Spleen (tissue), 11 donors: Measurements from ENCODE around the gene TBX4. TPM values are rescaled to one million over a fixed set of nuclear protein-coding genes. Genes with fewer than 3 reads are reported as not detected.

Experiments used
- DNase-seq: peaks from one replicate; pipeline ENCODE4 v3.0.0-alpha.2; 2020
- H3K27ac ChIP-seq, 8 donors: fragments of 200-600 bp; sonication (generic) in 7 of 8; 1 replicate in 4 of 8; 2 replicates in 4 of 8; pipeline versions ENCODE4 v1.5.0 to v1.8.0; 2016 to 2021; ENCODE audit warnings: inconsistent platforms in 4 of 8, mild to moderate bottlenecking in 4 of 8, moderate library complexity in 1 of 8
- H3K27me3 ChIP-seq, 7 donors: fragments of 200-600 bp; sonication (generic) in 6 of 7; replicated peaks in 1 of 7; 1 replicate in 4 of 7; 2 replicates in 3 of 7; pipeline versions ENCODE4 v1.5.0 to v1.8.0; 2016 to 2021; ENCODE audit warnings: inconsistent platforms in 3 of 7, mild to moderate bottlenecking in 1 of 7
- H3K36me3 ChIP-seq, 6 donors: fragments of 200-600 bp; sonication (generic) in 5 of 6; 1 replicate in 4 of 6; 2 replicates in 2 of 6; pipeline versions ENCODE4 v1.5.0 to v1.8.0; 2016 to 2021; ENCODE audit warnings: inconsistent platforms in 2 of 6
- H3K4me1 ChIP-seq, 6 donors: fragments of 200-600 bp; sonication (generic) in 5 of 6; 1 replicate in 3 of 6; 2 replicates in 3 of 6; pipeline versions ENCODE4 v1.5.0 to v1.8.0; 2016 to 2021; ENCODE audit warnings: inconsistent platforms in 3 of 6
- H3K4me3 ChIP-seq, 8 donors: fragments of 200-600 bp; sonication (generic) in 7 of 8; 1 replicate in 4 of 8; 2 replicates in 4 of 8; pipeline versions ENCODE4 v1.5.0 to v1.8.0; 2016 to 2021; ENCODE audit warnings: inconsistent platforms in 4 of 8, mild to moderate bottlenecking in 4 of 8, moderate library complexity in 2 of 8
- H3K9me3 ChIP-seq, 8 donors: fragments of 200-600 bp; sonication (generic) in 7 of 8; 1 replicate in 4 of 8; 2 replicates in 4 of 8; pipeline versions ENCODE4 v1.5.0 to v1.8.0; 2016 to 2021; ENCODE audit warnings: inconsistent platforms in 4 of 8
- POLR2A ChIP-seq, 3 donors: fragments of 450-650 bp; IDR thresholded peaks; one replicate each; pipeline ENCODE4 v1.5.1; 2017; ENCODE audit warnings: antibody characterized with exemption in 3 of 3, mild to moderate bottlenecking in 1 of 3
- POLR2AphosphoS5 ChIP-seq, 3 donors: sonication (generic); formaldehyde crosslinking; IDR thresholded peaks; one replicate each; pipeline ENCODE4 v1.5.1; 2017; ENCODE audit warnings: antibody characterized with exemption in 3 of 3
- WGBS, 5 donors: extraction: QIAGEN DNeasy Blood & Tissue Kit in 3 of 5; methylation state at CpG; one replicate each; pipeline versions ENCODE4 v1.1.5 to v1.1.7; 2013 to 2018; 5-methylcytosine and 5-hydroxymethylcytosine counted together
- intact Hi-C: fragments of 100-400 bp; cut with DNase I; formaldehyde crosslinking; loops from one replicate; pipeline ENCODE4 v1.15.0; 2023; ENCODE audit warnings: low total_unique reads
- polyA plus RNA-seq, 3 donors: library from polyadenylated mRNA; stranded (reverse); fragments of 200-250 nt; gene quantifications; one replicate each; pipeline ENCODE4 v1.2.1, GENCODE V29; 2013
- total RNA-seq, 7 donors: library from RNA; depleted of rRNA in 3 of 7; stranded (reverse); fragments of >200 nt in 3 of 7; fragmentation: NEBNext Ultra II Directional in 4 of 7; extraction: Animal tissue kit (Norgen Biotek cat#: 25700) in 4 of 7; gene quantifications; one replicate each; pipeline versions ENCODE4 v1.1.0 to v1.2.1, GENCODE V29; 2016 to 2021
- TF ChIP-seq, protein P1 (sequence below), 11 experiments: fragments of 200-600 bp in 7 of 11; fragments of 450-650 bp in 4 of 11; sonication (generic) in 4 of 11; IDR thresholded peaks in 8 of 11; conservative IDR thresholded peaks in 3 of 11; 1 replicate in 7 of 11; 2 replicates in 4 of 11; pipeline versions ENCODE4 v1.4.0 to v1.8.0; 2016 to 2021; ENCODE audit warnings: antibody characterized with exemption in 11 of 11, inconsistent platforms in 4 of 11, mild to moderate bottlenecking in 1 of 11
- donor health status: healthy with polysubstance abuse.
- donor health status: DM: no; HTN: no; CAD: no; lungs with moderate emphysema.
- donor health status: DM: no; HTN: no; CAD: no.
- donor health status: Bipolar disorder and iron deficiency.
- donor health status: healthy.
- donor health status: DM: no; HTN: no; CAD: no.
- donor health status: DM: yes; HTN: yes; CAD: no.

Gene TBX4
- total and polyA plus RNA-seq, 10 donors, result not detected

- intact Hi-C loops, result loop anchor here (5.0 to 10.0 kb wide), 2 partner anchors 132 to 690 kb away; no protein-coding TSS in a partner anchor
- DNase-seq, result no peak
- peak overlapping the region in 3 of 8 donors; percentile 36 to 84 (median 76) for H3K27ac ChIP-seq
- peaks cover 18 to 65% (median 50%) of the 10 kb centered on the region in 6 donors for H3K4me1 ChIP-seq
- no peaks in the 10 kb centered on the region for H3K36me3 ChIP-seq
- H3K4me3 ChIP-seq, result no peak overlapping the region
- WGBS, 5 donors, result 72 to 80% (median 80%) methylated on average over 5 of the region's 5 CpGs
- no peaks in the 10 kb centered on the region for H3K9me3 ChIP-seq
- TF ChIP-seq POLR2A (IDR thresholded peaks at IDR 0.05) (no peak), POLR2AphosphoS5 (IDR thresholded peaks at IDR 0.05) (no peak)
- TF ChIP-seq, protein P1, sequence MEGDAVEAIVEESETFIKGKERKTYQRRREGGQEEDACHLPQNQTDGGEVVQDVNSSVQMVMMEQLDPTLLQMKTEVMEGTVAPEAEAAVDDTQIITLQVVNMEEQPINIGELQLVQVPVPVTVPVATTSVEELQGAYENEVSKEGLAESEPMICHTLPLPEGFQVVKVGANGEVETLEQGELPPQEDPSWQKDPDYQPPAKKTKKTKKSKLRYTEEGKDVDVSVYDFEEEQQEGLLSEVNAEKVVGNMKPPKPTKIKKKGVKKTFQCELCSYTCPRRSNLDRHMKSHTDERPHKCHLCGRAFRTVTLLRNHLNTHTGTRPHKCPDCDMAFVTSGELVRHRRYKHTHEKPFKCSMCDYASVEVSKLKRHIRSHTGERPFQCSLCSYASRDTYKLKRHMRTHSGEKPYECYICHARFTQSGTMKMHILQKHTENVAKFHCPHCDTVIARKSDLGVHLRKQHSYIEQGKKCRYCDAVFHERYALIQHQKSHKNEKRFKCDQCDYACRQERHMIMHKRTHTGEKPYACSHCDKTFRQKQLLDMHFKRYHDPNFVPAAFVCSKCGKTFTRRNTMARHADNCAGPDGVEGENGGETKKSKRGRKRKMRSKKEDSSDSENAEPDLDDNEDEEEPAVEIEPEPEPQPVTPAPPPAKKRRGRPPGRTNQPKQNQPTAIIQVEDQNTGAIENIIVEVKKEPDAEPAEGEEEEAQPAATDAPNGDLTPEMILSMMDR (IDR thresholded peaks at IDR 0.05 in 8 of 11, conservative IDR thresholded peaks at IDR 0.05 in 3 of 11), result no peak
- H3K27me3 ChIP-seq, result peaks cover 3 to 89% (median 39%) of the 10 kb centered on the region in 7 donors
These were observed 37.3 kb upstream of the TBX4 start for GRCh38 chr17:61414936-61415251.

- no peak for DNase-seq
- Histone ChIP-seq H3K4me3 (no peak overlapping the region), H3K4me1 (peaks cover 11 to 59% (median 43%) of the 10 kb centered on the region in 6 donors), H3K27ac (peak overlapping the region in 2 of 8 donors; percentile 76 to 84), H3K36me3 (no peaks in the 10 kb centered on the region), H3K9me3 (no peaks in the 10 kb centered on the region), H3K27me3 (peaks cover 0 to 89% (median 32%) of the 10 kb centered on the region in 7 donors)
- WGBS, 5 donors, result 92 to 96% (median 95%) methylated on average over 4 to 6 of the region's 6 CpGs
- intact Hi-C loops, result loop anchor here (5.0 to 10.0 kb wide), 2 partner anchors 132 to 691 kb away; no protein-coding TSS in a partner anchor
- no peak for TF ChIP-seq POLR2A (IDR thresholded peaks at IDR 0.05)
- TF ChIP-seq, protein P1 (IDR thresholded peaks at IDR 0.05 in 8 of 11, conservative IDR thresholded peaks at IDR 0.05 in 3 of 11), result no peak
- TF ChIP-seq POLR2AphosphoS5 (IDR thresholded peaks at IDR 0.05), result no peak
These were observed 36.6 kb upstream of the TBX4 start for GRCh38 chr17:61415374-61416210.

GRCh38 chr17:61416211-61416539, 36.0 kb upstream of the TBX4 start:
- 85 to 94% (median 93%) methylated on average over 6 of the region's 6 CpGs for WGBS, 5 donors
- Histone ChIP-seq H3K4me1 (peaks cover 7 to 53% (median 37%) of the 10 kb centered on the region in 6 donors), H3K27ac (peak overlapping the region in 1 of 8 donors; percentile 12), H3K27me3 (peaks cover 0 to 89% (median 27%) of the 10 kb centered on the region in 7 donors), H3K4me3 (peak overlapping the region in 1 of 8 donors; percentile 2), H3K9me3 (no peaks in the 10 kb centered on the region), H3K36me3 (no peaks in the 10 kb centered on the region)
- intact Hi-C loops, result loop anchor here (5.0 to 10.0 kb wide), 2 partner anchors 131 to 691 kb away; no protein-coding TSS in a partner anchor
- DNase-seq, result no peak
- TF ChIP-seq, protein P1 (IDR thresholded peaks at IDR 0.05 in 8 of 11, conservative IDR thresholded peaks at IDR 0.05 in 3 of 11), result no peak
- TF ChIP-seq POLR2AphosphoS5 (IDR thresholded peaks at IDR 0.05), result no peak
- TF ChIP-seq POLR2A (IDR thresholded peaks at IDR 0.05), result no peak
